GM18861 (cell line): ENCODE measurements around the gene PSMB2.

Source experiments
- ATAC-seq: cut with Tn5 transposase; IDR thresholded peaks from one replicate; pipeline ENCODE4 v1.9.1; 2021; ENCODE audit not compliant: unreplicated experiment

PSMB2 gene

GRCh38 chr1:35574125-35574654 lies 67.1 kb downstream of the PSMB2 start:
- ATAC-seq: no peak

DNA sequence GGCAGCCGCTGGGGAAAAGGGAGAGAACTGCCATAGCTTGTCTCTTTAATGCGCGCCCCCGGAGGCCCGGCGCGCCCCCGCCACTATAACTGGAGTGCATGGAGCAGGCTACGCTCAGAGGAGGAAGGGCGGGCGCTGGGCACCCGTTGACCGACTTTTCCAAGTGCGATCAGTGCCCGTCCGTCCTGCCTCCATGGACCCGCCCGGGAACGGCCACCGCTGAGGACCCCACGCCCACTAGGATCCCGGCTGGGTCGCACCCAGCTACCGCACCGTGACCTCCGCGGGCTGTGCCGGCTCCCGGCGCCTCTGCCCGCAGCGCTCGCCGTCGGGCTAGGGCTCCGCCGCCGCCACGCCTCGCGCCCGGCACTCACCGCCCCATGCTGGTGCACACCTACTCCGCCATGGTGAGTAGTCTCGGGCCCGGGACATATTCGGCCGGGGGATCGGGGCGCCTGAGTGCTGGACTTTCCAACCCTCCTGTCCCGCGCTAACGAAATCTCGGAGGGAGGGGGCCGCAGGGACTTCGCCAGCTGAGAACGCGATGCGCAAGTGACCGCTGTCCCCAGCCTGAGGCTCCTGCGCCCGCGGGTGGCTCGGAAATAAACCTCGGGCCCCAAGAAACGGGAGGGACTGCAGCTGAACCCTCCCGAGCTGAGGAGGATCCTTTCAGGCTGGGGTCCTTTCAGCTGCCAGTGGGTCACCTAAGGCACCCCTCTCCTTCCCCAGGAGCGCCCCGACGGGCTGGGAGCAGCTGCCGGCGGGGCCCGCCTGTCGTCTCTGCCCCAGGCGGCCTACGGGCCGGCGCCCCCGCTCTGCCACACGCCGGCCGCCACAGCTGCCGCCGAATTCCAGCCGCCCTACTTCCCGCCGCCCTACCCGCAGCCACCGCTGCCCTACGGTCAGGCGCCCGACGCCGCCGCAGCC lies 67.9 kb downstream of the PSMB2 start, which contains the start of gene TFAP2E:
Gene TFAP2E, plus strand, starts transcription at position 117 of the 927 bp plus-strand sequence. Its CDS starts 264 bp downstream, at position 381.
- ATAC-seq: no peak

GRCh38 chr1:35572296-35572695 lies 69.0 kb downstream of the PSMB2 start:
- no peak for ATAC-seq

DNA sequence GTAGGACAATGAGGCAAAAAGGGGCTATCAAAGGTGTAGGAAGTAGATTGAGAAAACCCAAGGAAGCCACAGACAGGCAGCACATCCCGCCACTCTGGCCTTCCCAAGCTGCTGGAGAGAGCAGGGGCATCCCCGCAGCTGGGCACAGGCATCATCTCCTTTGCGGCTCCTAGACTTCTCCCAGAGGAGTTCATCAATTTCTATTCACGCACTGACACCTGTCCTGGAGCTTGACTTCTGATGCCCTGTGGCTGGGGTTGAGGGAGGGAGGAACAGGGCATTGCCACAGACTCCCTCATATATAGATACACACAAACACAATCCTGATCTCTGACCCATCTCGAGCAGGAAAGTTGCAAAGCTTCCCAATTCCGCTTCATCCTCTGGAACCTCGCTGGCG lies 70.1 kb downstream of the PSMB2 start:
- no peak for ATAC-seq

DNA sequence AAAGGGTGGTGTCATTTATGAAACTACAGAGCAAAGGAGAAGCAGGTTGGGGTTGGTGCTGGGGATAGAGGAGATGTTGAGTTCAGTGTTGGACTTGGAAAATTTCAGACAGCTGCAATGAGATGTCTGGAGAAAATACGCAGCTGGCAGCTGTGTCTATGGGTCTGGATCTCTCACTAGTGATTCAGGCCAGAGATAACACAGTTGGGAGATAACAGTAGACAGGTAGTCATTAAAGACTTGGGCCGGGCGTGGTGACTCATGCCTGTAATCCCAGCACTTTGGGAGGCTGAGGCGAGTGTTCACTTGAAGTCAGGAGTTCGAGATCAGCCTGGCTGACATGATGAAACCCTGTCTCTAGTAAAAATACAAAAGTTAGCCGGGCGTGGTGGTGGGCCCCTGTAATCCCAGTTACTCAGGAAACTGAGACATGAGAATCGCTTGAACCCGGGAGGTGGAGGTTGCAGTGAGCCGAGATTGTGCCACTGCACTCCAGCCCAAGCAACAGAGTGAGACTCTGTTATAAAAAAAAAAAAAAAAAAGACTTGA lies 70.7 kb downstream of the PSMB2 start:
- ATAC-seq: no peak

DNA sequence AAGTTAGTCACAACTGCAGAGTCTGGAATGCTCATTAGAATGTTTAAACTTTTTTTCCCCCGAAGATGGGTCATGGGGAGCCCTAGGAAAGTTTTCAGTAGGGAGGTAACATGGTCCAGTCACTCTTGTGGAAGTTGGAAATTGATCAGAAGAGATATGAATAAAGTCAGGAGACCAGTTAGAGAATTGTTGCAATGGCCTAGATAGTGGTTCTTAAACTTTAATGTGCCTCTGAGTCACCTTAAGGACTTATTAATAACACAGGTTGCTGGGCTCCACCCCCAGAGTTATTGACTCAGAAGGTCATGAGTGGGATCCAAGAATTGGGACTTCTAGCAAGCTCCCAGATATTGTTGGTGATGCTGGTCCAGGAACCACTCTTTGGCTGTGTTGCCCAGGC lies 71.4 kb downstream of the PSMB2 start:
- ATAC-seq: no peak

DNA sequence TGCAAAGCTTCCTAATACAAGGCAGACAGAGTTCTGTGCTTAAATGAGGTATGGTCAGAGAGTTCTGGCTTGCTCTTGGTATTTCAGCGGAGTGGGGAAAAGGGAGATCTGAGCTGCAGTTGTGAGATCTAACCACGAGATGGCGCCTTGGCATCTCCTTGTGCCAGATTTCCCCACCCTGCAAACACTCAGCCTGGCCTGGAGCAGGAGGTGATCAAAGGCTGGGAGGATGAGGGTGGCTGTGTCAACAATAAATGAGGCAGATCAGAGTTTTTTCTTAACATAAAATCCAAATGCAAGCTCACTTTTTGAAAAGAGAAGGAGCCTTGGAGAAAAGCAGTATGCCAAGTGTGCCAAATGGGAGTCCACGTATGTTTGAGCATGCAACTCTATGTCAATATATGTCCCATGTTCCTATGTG lies 72.3 kb downstream of the PSMB2 start:
- ATAC-seq: no peak

DNA sequence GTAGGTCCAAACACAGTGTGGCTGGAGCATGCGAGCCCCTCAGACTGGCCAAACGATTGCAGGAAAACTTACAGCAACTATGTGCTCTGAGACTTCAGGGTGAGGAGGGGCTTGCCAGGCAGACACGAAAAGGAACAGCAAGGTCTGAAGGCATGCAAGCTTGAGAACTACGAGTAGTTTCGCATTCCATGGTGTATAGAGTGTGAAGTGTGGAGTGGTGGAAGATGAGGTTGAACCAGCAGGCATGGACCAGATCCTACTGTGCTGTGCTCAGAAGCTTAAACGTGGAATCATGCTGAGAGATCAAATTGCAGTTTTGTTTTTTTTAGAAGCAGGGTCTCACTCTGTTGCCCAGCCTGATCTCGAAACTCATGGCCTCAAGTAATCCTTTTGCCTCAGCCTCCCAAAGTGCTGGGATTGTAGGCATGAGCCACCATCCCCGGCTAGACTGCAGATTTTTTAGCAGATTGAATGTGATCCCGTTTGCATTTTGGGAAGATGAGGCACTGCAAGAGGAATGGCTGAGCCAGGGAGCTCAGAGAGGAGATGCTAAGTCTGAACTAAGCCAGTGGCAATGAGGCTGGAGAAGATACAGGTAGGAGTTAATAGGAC lies 73.3 kb downstream of the PSMB2 start:
- no peak for ATAC-seq

GRCh38 chr1:35565742-35566133 lies 75.6 kb downstream of the PSMB2 start:
- no peak for ATAC-seq

GRCh38 chr1:35564884-35565741 lies 76.2 kb downstream of the PSMB2 start:
- ATAC-seq: no peak

- no peak for ATAC-seq
These were observed 77.1 kb downstream of the PSMB2 start for GRCh38 chr1:35564037-35564883.

- no peak for ATAC-seq
These were observed 78.2 kb downstream of the PSMB2 start for GRCh38 chr1:35563166-35563565.

DNA sequence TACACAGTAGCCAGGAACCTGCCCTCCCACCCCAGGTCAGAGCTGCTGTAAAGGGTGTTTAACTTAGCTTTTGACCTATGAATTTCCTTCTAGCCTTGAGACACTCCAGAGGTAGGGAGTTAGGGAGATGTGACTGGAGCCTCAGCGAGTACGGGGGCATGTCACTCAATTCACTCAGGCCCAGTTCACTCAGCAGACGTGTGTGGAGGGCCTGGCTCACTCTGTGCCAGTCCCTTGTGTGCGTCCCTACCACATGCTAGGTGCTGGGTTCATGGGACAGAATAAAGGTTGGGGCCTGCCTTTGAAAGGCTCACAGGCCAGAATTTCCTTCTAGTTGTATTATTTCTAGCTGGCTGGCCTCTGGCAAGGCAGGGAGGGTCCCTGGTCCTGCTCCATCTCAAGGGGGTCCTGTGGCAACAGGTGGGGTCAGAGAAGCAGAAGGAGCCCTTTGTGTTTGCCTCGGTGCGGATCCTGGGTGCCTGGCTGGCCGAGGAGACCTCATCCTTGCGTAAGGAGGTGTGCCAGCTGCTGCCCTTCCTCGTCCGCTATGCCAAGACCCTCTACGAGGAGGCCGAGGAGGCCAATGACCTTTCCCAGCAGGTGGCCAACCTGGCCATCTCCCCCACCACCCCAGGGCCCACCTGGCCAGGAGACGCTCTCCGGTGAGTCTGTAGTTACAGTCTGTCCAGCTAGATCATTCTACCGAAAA lies 79.2 kb downstream of the PSMB2 start:
- ATAC-seq: no peak

- no peak for ATAC-seq
These were observed 79.9 kb downstream of the PSMB2 start for GRCh38 chr1:35561297-35561971.

DNA sequence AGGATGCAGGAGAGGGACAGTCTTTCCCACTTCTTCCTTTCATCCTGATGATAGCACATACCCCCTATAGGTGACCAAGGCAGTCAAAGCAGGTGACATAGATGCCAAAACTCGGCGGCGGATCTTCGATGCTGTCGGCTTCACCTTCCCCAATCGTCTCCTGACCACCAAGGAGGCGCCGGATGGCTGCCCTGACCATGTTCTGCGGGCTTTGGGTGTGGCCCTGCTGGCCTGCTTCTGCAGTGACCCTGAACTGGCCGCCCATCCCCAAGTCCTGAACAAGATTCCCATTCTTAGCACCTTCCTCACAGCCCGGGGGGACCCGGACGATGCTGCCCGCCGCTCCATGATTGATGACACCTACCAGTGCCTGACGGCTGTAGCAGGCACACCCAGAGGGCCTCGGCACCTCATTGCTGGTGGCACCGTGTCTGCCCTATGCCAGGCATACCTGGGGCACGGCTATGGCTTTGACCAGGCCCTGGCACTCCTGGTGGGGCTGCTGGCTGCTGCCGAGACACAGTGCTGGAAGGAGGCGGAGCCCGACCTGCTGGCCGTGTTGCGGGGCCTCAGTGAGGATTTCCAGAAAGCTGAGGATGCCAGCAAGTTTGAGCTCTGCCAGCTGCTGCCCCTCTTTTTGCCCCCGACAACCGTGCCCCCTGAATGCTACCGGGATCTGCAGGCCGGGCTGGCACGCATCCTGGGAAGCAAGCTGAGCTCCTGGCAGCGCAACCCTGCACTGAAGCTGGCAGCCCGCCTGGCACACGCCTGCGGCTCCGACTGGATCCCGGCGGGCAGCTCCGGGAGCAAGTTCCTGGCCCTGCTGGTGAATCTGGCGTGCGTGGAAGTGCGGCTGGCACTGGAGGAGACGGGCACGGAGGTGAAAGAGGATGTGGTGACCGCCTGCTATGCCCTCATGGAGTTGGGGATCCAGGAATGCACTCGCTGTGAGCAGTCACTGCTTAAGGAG lies 80.8 kb downstream of the PSMB2 start:
- no peak for ATAC-seq

DNA sequence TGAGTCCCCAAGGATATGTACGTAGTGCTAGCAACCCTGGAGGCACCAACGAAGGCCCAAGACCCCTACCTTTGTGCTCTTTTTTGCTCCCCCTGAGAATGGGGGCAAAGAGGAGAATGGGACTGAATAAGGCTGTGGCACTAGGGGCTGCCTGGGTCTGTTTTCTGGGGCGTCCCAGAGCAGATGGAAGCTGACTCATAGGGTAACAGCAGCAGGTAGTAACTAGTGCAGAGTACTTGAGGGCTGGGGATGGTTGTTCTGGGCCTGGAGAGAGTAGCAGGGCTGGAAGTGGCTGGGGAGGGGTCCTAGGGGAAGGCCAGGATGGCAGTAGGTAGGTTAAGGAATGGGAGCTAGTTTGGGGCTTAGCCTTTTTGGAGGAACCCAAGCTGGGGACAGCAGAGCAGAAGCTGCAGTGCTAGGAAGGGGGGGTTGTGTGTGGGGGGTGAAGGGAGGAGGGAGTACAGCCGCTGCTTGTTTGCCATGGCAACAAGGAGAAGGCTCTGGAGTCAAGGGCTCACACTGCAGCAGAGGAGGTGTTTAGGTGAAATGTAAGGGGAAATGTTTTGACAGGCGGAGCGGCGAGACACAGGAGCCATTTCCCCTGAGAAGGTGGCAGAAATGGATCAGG lies 81.9 kb downstream of the PSMB2 start:
- ATAC-seq: no peak
